ENCODE data around the gene ANKRD30A.

The ANKRD30A gene

DNA sequence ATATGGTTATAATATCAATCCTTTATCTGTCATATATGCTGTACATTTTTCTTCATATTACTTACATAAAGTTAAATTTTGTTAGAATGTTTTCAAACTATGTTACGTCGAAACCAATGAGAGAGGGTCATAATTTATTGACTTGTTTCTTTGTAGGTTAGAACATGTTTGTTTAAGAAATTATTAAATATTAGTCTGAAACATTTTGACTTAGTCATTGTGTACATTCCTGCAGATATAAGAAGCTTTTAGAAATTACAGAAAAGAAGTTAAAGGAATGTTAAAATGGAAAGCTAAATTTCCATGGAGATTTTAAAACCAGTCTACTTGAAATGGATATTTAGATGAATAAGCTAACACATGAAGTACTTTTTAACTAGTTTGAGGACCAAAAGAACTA lies 99.8 kb downstream of the ANKRD30A start:
- TF ChIP-seq SIN3A (IDR thresholded peaks at IDR 0.05; ENCODE audit: borderline replicate concordance, insufficient read depth, low read length) (no peak), FOXP2 (optimal IDR thresholded peaks at IDR 0.05; ENCODE audit: borderline replicate concordance, extremely low read depth, extremely low read length, insufficient read depth) (no peak), TAF1 (IDR thresholded peaks at IDR 0.05; ENCODE audit: borderline replicate concordance, insufficient read depth, low read length) (no peak), POLR2AphosphoS5 (IDR thresholded peaks at IDR 0.05; ENCODE audit: low read depth, low read length) (no peak)
- TF ChIP-seq, protein P1, sequence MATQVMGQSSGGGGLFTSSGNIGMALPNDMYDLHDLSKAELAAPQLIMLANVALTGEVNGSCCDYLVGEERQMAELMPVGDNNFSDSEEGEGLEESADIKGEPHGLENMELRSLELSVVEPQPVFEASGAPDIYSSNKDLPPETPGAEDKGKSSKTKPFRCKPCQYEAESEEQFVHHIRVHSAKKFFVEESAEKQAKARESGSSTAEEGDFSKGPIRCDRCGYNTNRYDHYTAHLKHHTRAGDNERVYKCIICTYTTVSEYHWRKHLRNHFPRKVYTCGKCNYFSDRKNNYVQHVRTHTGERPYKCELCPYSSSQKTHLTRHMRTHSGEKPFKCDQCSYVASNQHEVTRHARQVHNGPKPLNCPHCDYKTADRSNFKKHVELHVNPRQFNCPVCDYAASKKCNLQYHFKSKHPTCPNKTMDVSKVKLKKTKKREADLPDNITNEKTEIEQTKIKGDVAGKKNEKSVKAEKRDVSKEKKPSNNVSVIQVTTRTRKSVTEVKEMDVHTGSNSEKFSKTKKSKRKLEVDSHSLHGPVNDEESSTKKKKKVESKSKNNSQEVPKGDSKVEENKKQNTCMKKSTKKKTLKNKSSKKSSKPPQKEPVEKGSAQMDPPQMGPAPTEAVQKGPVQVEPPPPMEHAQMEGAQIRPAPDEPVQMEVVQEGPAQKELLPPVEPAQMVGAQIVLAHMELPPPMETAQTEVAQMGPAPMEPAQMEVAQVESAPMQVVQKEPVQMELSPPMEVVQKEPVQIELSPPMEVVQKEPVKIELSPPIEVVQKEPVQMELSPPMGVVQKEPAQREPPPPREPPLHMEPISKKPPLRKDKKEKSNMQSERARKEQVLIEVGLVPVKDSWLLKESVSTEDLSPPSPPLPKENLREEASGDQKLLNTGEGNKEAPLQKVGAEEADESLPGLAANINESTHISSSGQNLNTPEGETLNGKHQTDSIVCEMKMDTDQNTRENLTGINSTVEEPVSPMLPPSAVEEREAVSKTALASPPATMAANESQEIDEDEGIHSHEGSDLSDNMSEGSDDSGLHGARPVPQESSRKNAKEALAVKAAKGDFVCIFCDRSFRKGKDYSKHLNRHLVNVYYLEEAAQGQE (IDR thresholded peaks at IDR 0.05; ENCODE audit: insufficient read depth in 1 of 2, low read depth in 2 of 2, low read length in 2 of 2), result no peak

DNA sequence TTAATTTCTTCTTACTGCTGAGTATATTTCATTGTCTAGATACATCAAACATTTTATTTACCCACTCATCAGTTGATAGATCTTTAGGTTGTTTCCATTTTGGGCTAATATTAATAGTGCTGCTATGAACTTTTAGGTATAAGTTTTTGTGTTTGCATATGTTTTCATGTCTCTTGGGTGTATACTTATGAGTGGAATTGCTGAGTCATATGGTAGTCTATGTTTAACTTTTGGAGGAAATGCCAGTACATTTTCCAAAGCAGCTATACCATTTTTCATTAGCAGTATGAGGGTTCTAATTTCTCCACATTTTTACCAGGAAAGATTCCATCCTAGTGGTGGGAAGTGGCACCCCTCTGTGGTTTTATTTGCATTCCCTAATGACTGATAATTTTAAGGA lies 101.1 kb downstream of the ANKRD30A start:
- no peak for TF ChIP-seq TAF1 (IDR thresholded peaks at IDR 0.05; ENCODE audit: borderline replicate concordance, insufficient read depth, low read length)
- TF ChIP-seq, protein P1 (IDR thresholded peaks at IDR 0.05; ENCODE audit: insufficient read depth in 1 of 2, low read depth in 2 of 2, low read length in 2 of 2), result no peak
- no peak for TF ChIP-seq POLR2AphosphoS5 (IDR thresholded peaks at IDR 0.05; ENCODE audit: low read depth, low read length)
- no peak for TF ChIP-seq SIN3A (IDR thresholded peaks at IDR 0.05; ENCODE audit: borderline replicate concordance, insufficient read depth, low read length)
- no peak for TF ChIP-seq FOXP2 (optimal IDR thresholded peaks at IDR 0.05; ENCODE audit: borderline replicate concordance, extremely low read depth, extremely low read length, insufficient read depth)

DNA sequence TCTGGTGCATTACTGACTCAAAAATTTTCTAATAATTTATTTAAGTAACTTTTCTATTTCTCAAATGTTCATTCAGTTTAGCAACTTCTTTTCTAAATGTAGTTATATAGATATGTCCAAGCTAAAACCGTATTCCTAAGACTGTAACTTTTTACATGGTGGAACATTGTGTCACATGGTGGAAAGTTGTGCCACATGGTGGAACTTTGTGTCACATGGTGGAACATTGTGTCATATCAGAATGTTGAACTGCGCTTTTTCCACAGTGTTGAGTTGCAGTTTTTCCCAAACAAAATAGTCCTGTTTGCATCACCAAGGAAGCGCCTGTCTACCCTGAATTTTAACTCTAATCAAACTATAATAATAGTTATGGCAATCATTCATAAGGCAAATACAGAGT lies 109.3 kb downstream of the ANKRD30A start:
- TF ChIP-seq POLR2AphosphoS5 (IDR thresholded peaks at IDR 0.05; ENCODE audit: low read depth, low read length), result no peak
- TF ChIP-seq SIN3A (IDR thresholded peaks at IDR 0.05; ENCODE audit: borderline replicate concordance, insufficient read depth, low read length), result no peak
- no peak for TF ChIP-seq TAF1 (IDR thresholded peaks at IDR 0.05; ENCODE audit: borderline replicate concordance, insufficient read depth, low read length)
- TF ChIP-seq FOXP2 (optimal IDR thresholded peaks at IDR 0.05; ENCODE audit: borderline replicate concordance, extremely low read depth, extremely low read length, insufficient read depth), result no peak
- TF ChIP-seq, protein P1 (IDR thresholded peaks at IDR 0.05; ENCODE audit: insufficient read depth in 1 of 2, low read depth in 2 of 2, low read length in 2 of 2), result no peak

DNA sequence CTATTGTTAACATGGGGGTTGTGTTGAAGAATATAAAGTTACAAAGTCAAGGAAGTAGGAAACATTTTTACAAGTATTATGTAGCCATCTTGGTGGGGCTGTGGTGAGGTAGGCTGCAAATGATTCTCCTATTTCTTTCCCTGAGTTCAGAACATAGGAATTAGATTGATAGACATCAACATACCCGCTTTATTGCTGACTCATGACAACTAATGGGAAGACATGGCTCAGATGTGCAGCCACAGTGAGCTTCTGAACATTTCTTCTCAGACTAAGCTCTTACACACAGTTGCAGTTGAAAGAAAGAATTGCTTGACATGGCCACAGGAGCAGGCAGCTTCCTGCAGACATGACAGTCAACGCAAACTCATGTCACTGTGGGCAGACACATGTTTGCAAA lies 110.7 kb downstream of the ANKRD30A start:
- no peak for TF ChIP-seq POLR2AphosphoS5 (IDR thresholded peaks at IDR 0.05; ENCODE audit: low read depth, low read length)
- TF ChIP-seq TAF1 (IDR thresholded peaks at IDR 0.05; ENCODE audit: borderline replicate concordance, insufficient read depth, low read length), result no peak
- no peak for TF ChIP-seq FOXP2 (optimal IDR thresholded peaks at IDR 0.05; ENCODE audit: borderline replicate concordance, extremely low read depth, extremely low read length, insufficient read depth)
- TF ChIP-seq SIN3A (IDR thresholded peaks at IDR 0.05; ENCODE audit: borderline replicate concordance, insufficient read depth, low read length), result no peak
- TF ChIP-seq, protein P1 (IDR thresholded peaks at IDR 0.05; ENCODE audit: insufficient read depth in 1 of 2, low read depth in 2 of 2, low read length in 2 of 2), result no peak

DNA sequence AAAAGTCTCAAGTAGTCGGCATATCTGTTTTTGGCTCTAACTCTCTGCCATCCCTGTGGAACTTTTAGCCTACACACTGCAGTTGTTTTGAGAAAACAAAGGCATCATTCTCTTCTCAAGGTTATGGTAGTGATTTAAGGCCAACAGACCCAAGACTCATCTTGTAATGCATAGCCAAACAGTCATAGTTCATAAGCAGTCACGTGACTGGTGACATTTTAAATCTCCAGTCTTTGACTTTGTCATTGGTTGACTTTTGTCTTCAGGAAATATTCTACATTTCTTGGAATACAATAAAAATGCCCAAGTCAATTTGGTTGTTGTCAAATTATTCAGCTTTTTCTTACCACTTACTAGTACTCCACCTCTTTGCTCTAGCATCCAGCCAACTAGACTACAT lies 114.8 kb downstream of the ANKRD30A start:
- no peak for TF ChIP-seq POLR2AphosphoS5 (IDR thresholded peaks at IDR 0.05; ENCODE audit: low read depth, low read length)
- no peak for TF ChIP-seq FOXP2 (optimal IDR thresholded peaks at IDR 0.05; ENCODE audit: borderline replicate concordance, extremely low read depth, extremely low read length, insufficient read depth)
- TF ChIP-seq TAF1 (IDR thresholded peaks at IDR 0.05; ENCODE audit: borderline replicate concordance, insufficient read depth, low read length), result no peak
- no peak for TF ChIP-seq SIN3A (IDR thresholded peaks at IDR 0.05; ENCODE audit: borderline replicate concordance, insufficient read depth, low read length)
- TF ChIP-seq, protein P1 (IDR thresholded peaks at IDR 0.05; ENCODE audit: insufficient read depth in 1 of 2, low read depth in 2 of 2, low read length in 2 of 2), result no peak

Data from PFSK-1 (cell line).